Left lobe of liver (tissue), 2 donors: ENCODE results near the gene OSM. TPM values are rescaled to one million over a fixed set of nuclear protein-coding genes. Genes with fewer than 3 reads are reported as not detected.
"Not testable (repeated sequence)": the region's sequence is repeated elsewhere in the genome, so short reads cannot be mapped to it uniquely, and the experiment has no call there.

Source experiments
- ATAC-seq: fragments of 200-7000 bp; cut with Tn5 transposase; one replicate; pipeline ENCODE4 v1.9.1; 2020; ENCODE audit warnings: mild to moderate bottlenecking, moderate library complexity
- DNase-seq: peaks from one replicate; pipeline ENCODE4 v3.0.0-alpha.2; 2020; ENCODE audit warnings: low spot score
- total RNA-seq: library from RNA; stranded (reverse); gene quantifications from one replicate; pipeline ENCODE4 v1.2.1, GENCODE V29; 2021
- donor health status: DM: no; HTN: no; CAD: no; lungs with moderate emphysema.
- donor health status: DM: no; HTN: yes; CAD: no.

OSM gene
- total RNA-seq, 1 donor from 2014 or later, result 0.10 TPM

- DNase-seq (no peak), ATAC-seq (peak; percentile 62)
Measured at GRCh38 chr22:30245985-30246813, 20.5 kb downstream of the OSM start, which contains the start of gene LIF. LIF (minus strand) TSS chr22:30246759; CDS start chr22:30246695, 64 bp downstream.

- DNase-seq (no peak), ATAC-seq (no peak)
Measured at GRCh38 chr22:30245181-30245984, 21.3 kb downstream of the OSM start.

GRCh38 chr22:30244641-30245040, 22.0 kb downstream of the OSM start:
- DNase-seq, result no peak
- no peak for ATAC-seq

- no peak for DNase-seq
Measured at GRCh38 chr22:30244066-30244465, 22.6 kb downstream of the OSM start.

GRCh38 chr22:30243661-30244060, 23.0 kb downstream of the OSM start:
- ATAC-seq (no peak), DNase-seq (no peak)

More at GRCh38 chr22:30244066-30244465, 22.6 kb downstream of the OSM start:
- no peak for ATAC-seq

GRCh38 chr22:30241576-30242371, 24.9 kb downstream of the OSM start:
- DNase-seq (no peak), ATAC-seq (no peak)

GRCh38 chr22:30240541-30241417, 25.9 kb downstream of the OSM start:
- no peak for ATAC-seq
- DNase-seq, result no peak

- DNase-seq, result no peak
- no peak for ATAC-seq
Measured at GRCh38 chr22:30239488-30240405, 26.9 kb downstream of the OSM start.

GRCh38 chr22:30238661-30239487, 27.8 kb downstream of the OSM start:
- ATAC-seq (no peak), DNase-seq (no peak)

GRCh38 chr22:30238136-30238535, 28.5 kb downstream of the OSM start:
- DNase-seq, result no peak
- no peak for ATAC-seq

GRCh38 chr22:30236875-30237274, 29.8 kb downstream of the OSM start:
- no peak for DNase-seq
- no peak for ATAC-seq

- DNase-seq (no peak), ATAC-seq (no peak)
Measured at GRCh38 chr22:30235687-30236170, 30.9 kb downstream of the OSM start.

- DNase-seq (no peak), ATAC-seq (no peak)
Measured at GRCh38 chr22:30234786-30235470, 31.7 kb downstream of the OSM start.

- ATAC-seq, DNase-seq: not testable (repeated sequence)
Measured at GRCh38 chr22:30234325-30234724, 32.3 kb downstream of the OSM start.

- DNase-seq, result no peak
- ATAC-seq, result no peak
Measured at GRCh38 chr22:30233582-30233981, 33.1 kb downstream of the OSM start.

GRCh38 chr22:30232716-30233218, 33.9 kb downstream of the OSM start:
- DNase-seq (no peak), ATAC-seq (no peak)

GRCh38 chr22:30230787-30231461, 35.7 kb downstream of the OSM start:
- ATAC-seq (no peak), DNase-seq (no peak)
